Transverse colon (tissue), 4 donors: ENCODE results near the gene VPS36.
"Not testable (repeated sequence)": the region's sequence is repeated elsewhere in the genome, so short reads cannot be mapped to it uniquely, and the experiment has no call there.

Experiments used
- CTCF ChIP-seq, 5 experiments: fragments of 200-600 bp in 3 of 5; fragments of 450-650 bp in 2 of 5; sonication (generic) in 3 of 5; IDR thresholded peaks; 1 replicate in 2 of 5; 2 replicates in 3 of 5; pipeline ENCODE4 v1.5.1; 2016 to 2017; ENCODE audit warnings: antibody characterized with exemption in 5 of 5, inconsistent platforms in 3 of 5, mild to moderate bottlenecking in 2 of 5, moderate library complexity in 1 of 5
- POLR2A ChIP-seq: fragments of 450-650 bp; IDR thresholded peaks from one replicate; pipeline ENCODE4 v1.6.1; 2016; ENCODE audit warnings: antibody characterized with exemption, mild to moderate bottlenecking, moderate library complexity
- POLR2AphosphoS5 ChIP-seq, 3 donors: sonication (generic); formaldehyde crosslinking; IDR thresholded peaks; one replicate each; pipeline ENCODE4 v1.6.1; 2016; ENCODE audit warnings: antibody characterized with exemption in 3 of 3

- TF ChIP-seq CTCF (IDR thresholded peaks at IDR 0.05); POLR2A; POLR2AphosphoS5 (IDR thresholded peaks at IDR 0.05): not testable (repeated sequence)
These were observed 43.8 kb upstream of the VPS36 start for GRCh38 chr13:52494241-52494640.
